GM12801 (cell line): ENCODE data around the gene C3orf20.

Experiments
- TF ChIP-seq, protein P1 (sequence below): IDR thresholded peaks from one replicate; pipeline ENCODE4 v1.5.1; 2011; ENCODE audit warnings: control low read depth; ENCODE audit not compliant: insufficient read length; ENCODE audit errors: extremely low read depth

The C3orf20 gene

DNA sequence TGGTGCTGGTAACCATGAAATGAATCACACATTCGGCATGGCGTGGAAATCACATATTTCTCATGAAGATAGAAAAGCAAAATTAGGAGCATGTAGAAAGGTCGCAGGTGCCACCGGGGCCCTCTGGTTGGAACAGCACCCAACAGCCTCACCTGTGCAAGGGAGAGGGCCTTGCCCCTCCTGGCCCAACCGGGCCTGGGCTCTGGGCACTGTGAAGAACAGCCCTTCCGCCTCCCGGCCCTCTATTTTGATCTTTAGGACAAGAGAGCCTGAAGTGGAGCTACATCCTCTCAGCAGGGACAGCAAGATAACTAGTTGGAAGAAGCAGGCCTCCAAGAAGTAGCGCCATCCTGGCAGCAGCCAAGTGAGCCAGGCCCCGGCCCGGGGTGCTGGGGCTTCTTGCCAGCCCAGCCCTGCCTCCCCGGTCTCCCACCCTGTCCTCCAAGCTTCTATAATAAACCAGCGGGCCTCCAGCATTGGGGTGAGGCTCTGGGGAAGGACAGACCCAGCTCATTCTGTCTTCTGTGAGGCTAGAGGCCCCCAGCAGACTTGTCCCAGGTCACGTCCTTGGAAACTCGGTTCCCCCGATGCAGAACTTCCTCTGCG, 97.7 kb downstream of the C3orf20 start:
- TF ChIP-seq, protein P1, sequence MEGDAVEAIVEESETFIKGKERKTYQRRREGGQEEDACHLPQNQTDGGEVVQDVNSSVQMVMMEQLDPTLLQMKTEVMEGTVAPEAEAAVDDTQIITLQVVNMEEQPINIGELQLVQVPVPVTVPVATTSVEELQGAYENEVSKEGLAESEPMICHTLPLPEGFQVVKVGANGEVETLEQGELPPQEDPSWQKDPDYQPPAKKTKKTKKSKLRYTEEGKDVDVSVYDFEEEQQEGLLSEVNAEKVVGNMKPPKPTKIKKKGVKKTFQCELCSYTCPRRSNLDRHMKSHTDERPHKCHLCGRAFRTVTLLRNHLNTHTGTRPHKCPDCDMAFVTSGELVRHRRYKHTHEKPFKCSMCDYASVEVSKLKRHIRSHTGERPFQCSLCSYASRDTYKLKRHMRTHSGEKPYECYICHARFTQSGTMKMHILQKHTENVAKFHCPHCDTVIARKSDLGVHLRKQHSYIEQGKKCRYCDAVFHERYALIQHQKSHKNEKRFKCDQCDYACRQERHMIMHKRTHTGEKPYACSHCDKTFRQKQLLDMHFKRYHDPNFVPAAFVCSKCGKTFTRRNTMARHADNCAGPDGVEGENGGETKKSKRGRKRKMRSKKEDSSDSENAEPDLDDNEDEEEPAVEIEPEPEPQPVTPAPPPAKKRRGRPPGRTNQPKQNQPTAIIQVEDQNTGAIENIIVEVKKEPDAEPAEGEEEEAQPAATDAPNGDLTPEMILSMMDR, result no peak

DNA sequence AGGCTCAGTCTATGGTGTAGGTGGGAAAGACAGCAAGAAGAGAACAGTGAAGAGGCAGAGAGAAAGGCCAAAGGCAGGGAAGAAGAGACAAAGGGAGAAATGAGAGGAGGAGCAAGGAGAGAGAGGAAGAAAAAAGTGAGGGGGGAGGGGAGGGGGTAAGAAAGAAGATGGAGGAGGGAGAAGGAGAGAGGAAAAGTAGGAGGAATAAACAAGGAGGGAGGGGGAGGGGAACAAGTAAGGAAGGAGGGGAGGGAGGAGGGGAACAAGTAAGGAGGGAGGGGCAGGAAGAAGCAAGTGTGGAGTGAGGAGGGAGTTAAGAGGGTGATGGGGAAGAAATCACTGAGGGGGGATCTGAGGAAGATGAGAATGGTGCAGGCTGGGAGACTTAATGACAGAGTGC, 98.3 kb downstream of the C3orf20 start:
- TF ChIP-seq, protein P1, result no peak

DNA sequence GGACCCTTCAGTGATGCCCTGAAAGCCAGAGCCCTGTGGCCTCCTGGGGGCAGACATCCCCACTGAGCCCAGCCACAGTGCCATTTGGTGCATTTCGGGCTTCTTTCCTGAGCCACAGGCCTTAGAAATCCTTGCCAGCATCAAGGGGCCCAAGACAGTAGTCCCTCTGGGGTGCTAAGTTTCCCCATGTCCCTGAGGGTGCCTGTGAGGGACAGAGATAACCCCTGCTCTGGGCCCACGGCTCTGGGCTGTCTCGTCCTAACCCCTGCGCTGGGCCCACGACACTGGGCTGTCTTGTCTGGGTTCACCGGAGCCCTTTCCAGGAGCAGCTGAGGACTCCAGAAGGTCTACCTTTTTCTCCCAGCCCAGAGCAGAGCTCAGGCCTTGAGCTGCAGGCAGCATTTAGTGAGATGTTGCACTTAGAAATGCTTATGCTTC, 98.8 kb downstream of the C3orf20 start:
- TF ChIP-seq, protein P1, result no peak

DNA sequence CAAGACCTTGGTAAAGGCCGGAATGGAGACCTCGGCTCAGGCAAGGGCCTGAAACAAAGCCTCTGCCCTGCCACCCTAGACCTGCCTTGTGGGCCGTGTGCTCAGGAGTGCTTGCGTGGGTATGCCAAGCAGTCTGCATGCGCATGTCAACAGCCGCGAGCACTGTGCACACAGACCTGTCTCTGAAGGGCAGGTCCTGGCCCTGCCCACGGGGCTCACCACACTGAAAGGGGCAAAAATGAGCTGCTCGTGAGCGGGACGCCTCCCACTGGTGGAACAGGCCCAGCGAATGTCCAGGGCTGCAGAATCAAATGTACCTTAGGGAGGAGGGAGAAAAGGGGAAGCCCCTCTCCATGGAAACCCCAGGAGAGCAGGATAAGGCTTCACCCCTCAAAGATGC, 99.5 kb downstream of the C3orf20 start:
- TF ChIP-seq, protein P1, result no peak

DNA sequence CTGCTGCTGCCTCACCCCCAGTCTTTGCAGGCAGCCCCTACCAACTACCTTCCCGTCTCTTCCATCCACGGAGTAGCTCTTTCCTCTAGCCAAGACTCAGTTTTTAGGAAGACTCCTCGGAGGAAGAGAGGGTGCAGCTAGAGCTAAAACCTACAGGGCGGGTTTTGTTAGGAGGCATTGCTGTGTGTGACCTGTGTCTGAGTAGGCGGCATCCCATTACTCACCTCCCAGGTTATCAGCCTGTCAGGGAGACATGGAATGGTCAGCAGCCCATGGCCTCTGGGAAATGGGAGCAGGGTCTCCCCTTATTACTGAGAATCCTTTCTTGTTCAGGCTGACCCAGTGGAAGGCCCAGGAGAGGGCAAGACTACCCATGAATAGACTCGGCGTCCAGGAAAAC, 100.1 kb downstream of the C3orf20 start:
- TF ChIP-seq, protein P1, result no peak

DNA sequence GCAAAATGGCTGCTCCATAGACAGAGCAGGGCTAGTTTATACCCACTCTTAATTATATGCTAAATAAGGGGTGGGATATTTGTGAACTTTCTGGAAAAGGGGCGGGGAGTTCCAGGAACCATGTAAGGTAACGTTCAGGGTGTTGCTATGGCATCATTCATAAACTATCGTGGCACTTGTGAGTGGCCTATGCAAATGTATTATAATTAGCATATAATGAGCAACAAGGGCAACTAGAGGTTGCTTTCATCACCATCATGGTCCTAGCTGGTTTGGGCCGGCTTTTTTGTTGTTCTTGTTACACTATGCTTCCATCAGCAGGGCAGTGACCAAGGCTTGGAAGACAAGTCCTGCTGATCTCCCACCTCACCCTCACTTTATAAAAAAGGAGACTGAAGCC, 100.6 kb downstream of the C3orf20 start:
- TF ChIP-seq, protein P1, result no peak

DNA sequence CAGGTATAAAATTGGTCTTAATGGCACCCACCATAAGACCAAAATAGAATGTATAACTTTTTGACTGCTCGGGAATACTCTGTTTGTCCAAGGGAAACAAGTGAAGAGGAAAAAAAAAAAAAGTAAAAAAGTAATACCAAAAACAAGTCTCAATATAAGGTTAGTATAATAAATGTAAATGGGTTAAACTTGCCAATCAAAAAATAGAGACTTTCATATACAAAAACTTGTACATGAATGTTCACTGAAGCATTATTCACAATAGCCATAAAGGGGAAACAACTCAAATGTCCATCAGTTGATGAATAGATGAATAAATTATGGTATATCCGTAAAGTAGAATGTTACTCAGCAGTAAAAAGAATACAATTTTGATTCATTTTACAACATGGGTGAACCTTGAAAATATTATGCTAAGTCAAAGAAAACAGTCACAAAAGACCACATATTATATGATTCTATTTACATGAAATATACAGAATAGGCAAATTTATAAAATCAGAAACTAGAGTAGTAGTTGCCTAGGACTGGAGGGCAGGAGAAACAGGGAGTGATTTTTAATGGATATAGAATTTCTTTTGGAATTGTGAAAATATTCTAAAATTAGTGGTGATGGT, 104.2 kb downstream of the C3orf20 start:
- TF ChIP-seq, protein P1, result no peak
